Panc1 (cell line): ENCODE results near the gene DTWD1. TPM values are rescaled to one million over a fixed set of nuclear protein-coding genes. Genes with fewer than 3 reads are reported as not detected.

Source experiments
- ATAC-seq: fragments of 200-7000 bp; cut with Tn5 transposase; 2 replicates; pipeline ENCODE4 v1.9.1; 2020; ENCODE audit warnings: mild to moderate bottlenecking, moderate library complexity
- BruUV-seq: library from RNA; stranded (reverse); fragments of 400-500 nt; replicated peaks from 2 replicates; lab custom pipeline; 2021; lab: Mats Ljungman, UMichigan
- CTCF ChIA-PET: fragments of 300-600 bp; sonication (Branson Sonifier 250); formaldehyde crosslinking; loops from one replicate; lab custom pipeline; 2022; ENCODE audit warnings: antibody characterized with exemption; lab: Charles Lee
- POLR2A ChIA-PET: fragments of 300-600 bp; sonication (Branson Sonifier 250); formaldehyde crosslinking; loops from one replicate; lab custom pipeline; 2022; ENCODE audit warnings: antibody characterized with exemption; lab: Charles Lee
- DNase-seq: peaks from one replicate; pipeline ENCODE4 v3.0.0-alpha.2; 2010; ENCODE audit warnings: low read depth, low spot score
- H3K27ac ChIP-seq: 2 replicates; pipeline ENCODE4 v1.5.1; 2011; ENCODE audit warnings: mild to moderate bottlenecking, low read length, inconsistent platforms
- H3K27me3 ChIP-seq: fragments of 200-500 bp; sonication (Bioruptor generic); 2 replicates; pipeline ENCODE4 v1.6.0; 2014; ENCODE audit warnings: low read length, inconsistent platforms; ENCODE audit not compliant: control insufficient read depth, insufficient read depth
- H3K36me3 ChIP-seq: fragments of 200-500 bp; sonication (Bioruptor generic); 2 replicates; pipeline ENCODE4 v1.5.1; 2014; ENCODE audit warnings: inconsistent platforms, mild to moderate bottlenecking, low read length, moderate library complexity; ENCODE audit not compliant: control insufficient read depth, insufficient read depth
- H3K4me1 ChIP-seq: 2 replicates; pipeline ENCODE4 v1.5.1; 2011; ENCODE audit warnings: inconsistent platforms, mild to moderate bottlenecking, low read length, moderate library complexity; ENCODE audit not compliant: control insufficient read depth, insufficient read depth
- H3K4me3 ChIP-seq, 2 experiments: 2 replicates each; pipeline ENCODE4 v1.5.1; 2011 to 2012; ENCODE audit warnings: low read depth in 2 of 2, low read length in 2 of 2, mild to moderate bottlenecking in 2 of 2, inconsistent platforms in 1 of 2, moderate library complexity in 1 of 2
- H3K9me3 ChIP-seq: fragments of 200-500 bp; sonication (Bioruptor generic); 2 replicates; pipeline ENCODE4 v1.5.1; 2014; ENCODE audit warnings: low read depth, mild to moderate bottlenecking, inconsistent platforms, low read length, moderate library complexity; ENCODE audit not compliant: control insufficient read depth, insufficient read depth
- POLR2AphosphoS5 ChIP-seq: IDR thresholded peaks from 2 replicates; pipeline ENCODE4 v1.6.1; 2012; ENCODE audit warnings: mild to moderate bottlenecking, low read depth, low read length, moderate library complexity
- SIN3A ChIP-seq: IDR thresholded peaks from 2 replicates; pipeline ENCODE4 v1.6.1; 2012; ENCODE audit warnings: low read depth, mild to moderate bottlenecking, low read length, moderate library complexity, borderline replicate concordance; ENCODE audit not compliant: insufficient read depth
- TCF7L2 ChIP-seq: IDR thresholded peaks from 2 replicates; pipeline ENCODE4 v1.6.1; 2011; ENCODE audit warnings: mild to moderate bottlenecking, low read depth, low read length, inconsistent platforms
- in situ Hi-C: cut with HindIII; loops from 2 replicates; pipeline ENCODE4 v1.10.0; 2016; ENCODE audit warnings: low sequenced_read_pairs, low pct_unique_long_range_greater_than_20kb
- intact Hi-C: fragments of 100-400 bp; cut with micrococcal nuclease; formaldehyde crosslinking; loops from one replicate; pipeline ENCODE4 v1.10.0; 2022; ENCODE audit not compliant: unreplicated experiment
- total RNA-seq: library from RNA; stranded (reverse); gene quantifications from one replicate; pipeline ENCODE4 v1.2.1, GENCODE V29; 2021; ENCODE audit not compliant: unreplicated experiment
- TF ChIP-seq, protein P1 (sequence below): fragments of 450-650 bp; IDR thresholded peaks from 2 replicates; pipeline ENCODE4 v1.5.1; 2017; ENCODE audit warnings: mild to moderate bottlenecking
- TF ChIP-seq, protein P2 (sequence below), 2 experiments: IDR thresholded peaks; 2 replicates each; pipeline ENCODE4 v1.6.1; 2011 to 2012; ENCODE audit warnings: low read depth in 2 of 2, control low read depth in 1 of 2, low read length in 1 of 2, mild to moderate bottlenecking in 1 of 2, moderate library complexity in 1 of 2; ENCODE audit not compliant: insufficient read depth in 1 of 2

Gene DTWD1
- total RNA-seq, 1 experiment from 2014 or later: 19.8 TPM

DNA sequence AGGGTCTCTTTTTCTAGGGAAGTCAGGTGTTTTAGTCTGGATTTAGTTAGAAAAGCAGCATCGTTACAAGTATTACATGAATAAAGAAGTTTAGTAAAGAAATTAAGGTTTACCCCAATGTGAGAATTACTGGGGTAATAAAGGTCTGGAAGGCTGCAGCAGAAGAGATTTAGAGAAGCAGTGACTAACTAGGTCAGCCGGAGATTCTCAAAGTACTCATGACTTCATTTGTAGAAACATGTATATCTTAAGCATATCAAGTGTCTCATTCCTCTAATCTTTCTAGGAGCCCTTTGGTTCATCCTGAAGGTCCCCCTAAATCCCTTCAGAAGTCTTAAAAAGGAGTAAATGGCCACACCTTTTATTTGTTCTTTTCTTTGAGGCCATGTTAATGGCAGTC is 26.0 kb downstream of the DTWD1 start:
- intact Hi-C loops: no loop called here
- no peak overlapping the region for H3K27ac ChIP-seq
- TF ChIP-seq TCF7L2: no peak
- TF ChIP-seq, protein P1, sequence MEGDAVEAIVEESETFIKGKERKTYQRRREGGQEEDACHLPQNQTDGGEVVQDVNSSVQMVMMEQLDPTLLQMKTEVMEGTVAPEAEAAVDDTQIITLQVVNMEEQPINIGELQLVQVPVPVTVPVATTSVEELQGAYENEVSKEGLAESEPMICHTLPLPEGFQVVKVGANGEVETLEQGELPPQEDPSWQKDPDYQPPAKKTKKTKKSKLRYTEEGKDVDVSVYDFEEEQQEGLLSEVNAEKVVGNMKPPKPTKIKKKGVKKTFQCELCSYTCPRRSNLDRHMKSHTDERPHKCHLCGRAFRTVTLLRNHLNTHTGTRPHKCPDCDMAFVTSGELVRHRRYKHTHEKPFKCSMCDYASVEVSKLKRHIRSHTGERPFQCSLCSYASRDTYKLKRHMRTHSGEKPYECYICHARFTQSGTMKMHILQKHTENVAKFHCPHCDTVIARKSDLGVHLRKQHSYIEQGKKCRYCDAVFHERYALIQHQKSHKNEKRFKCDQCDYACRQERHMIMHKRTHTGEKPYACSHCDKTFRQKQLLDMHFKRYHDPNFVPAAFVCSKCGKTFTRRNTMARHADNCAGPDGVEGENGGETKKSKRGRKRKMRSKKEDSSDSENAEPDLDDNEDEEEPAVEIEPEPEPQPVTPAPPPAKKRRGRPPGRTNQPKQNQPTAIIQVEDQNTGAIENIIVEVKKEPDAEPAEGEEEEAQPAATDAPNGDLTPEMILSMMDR: no peak
- no peaks in the 10 kb centered on the region for H3K4me1 ChIP-seq
- ChIA-PET CTCF (no interaction called here), POLR2A (no interaction called here)
- no peaks in the 10 kb centered on the region for H3K27me3 ChIP-seq
- H3K9me3 ChIP-seq: no peaks in the 10 kb centered on the region
- H3K4me3 ChIP-seq: no peak overlapping the region
- ATAC-seq: no peak
- no peaks in the 10 kb centered on the region; the same call in 1 of the 2 replicates for H3K36me3 ChIP-seq
- no peak for DNase-seq
- BruUV-seq: no TSS peak
- in situ Hi-C loops: no loop called here

DNA sequence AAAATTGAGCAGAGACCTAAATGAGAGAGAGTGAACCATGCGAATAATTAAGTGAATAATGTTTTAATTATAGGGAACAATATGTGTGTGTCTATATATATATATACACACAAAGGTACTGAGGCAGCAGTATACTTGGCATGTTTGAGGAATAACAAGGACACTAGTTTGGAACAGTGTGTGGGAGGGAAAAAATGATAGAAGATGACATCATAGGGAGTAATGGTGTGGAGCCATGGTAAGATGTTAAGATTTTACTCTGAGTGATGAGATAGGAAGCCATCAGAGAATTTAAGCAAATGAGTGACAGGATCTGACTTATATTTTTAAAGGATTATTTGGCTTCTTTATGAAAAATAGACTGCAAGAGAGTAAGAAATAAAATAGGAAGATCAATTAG is 29.1 kb downstream of the DTWD1 start:
- Histone ChIP-seq H3K36me3 (no peaks in the 10 kb centered on the region), H3K27me3 (no peaks in the 10 kb centered on the region), H3K27ac (no peak overlapping the region), H3K9me3 (0 out of 2 replicates have a peak, but pooled peaks cover 6% of the 10 kb centered on the region), H3K4me3 (no peak overlapping the region), H3K4me1 (no peaks in the 10 kb centered on the region)
- TF ChIP-seq, protein P2, sequence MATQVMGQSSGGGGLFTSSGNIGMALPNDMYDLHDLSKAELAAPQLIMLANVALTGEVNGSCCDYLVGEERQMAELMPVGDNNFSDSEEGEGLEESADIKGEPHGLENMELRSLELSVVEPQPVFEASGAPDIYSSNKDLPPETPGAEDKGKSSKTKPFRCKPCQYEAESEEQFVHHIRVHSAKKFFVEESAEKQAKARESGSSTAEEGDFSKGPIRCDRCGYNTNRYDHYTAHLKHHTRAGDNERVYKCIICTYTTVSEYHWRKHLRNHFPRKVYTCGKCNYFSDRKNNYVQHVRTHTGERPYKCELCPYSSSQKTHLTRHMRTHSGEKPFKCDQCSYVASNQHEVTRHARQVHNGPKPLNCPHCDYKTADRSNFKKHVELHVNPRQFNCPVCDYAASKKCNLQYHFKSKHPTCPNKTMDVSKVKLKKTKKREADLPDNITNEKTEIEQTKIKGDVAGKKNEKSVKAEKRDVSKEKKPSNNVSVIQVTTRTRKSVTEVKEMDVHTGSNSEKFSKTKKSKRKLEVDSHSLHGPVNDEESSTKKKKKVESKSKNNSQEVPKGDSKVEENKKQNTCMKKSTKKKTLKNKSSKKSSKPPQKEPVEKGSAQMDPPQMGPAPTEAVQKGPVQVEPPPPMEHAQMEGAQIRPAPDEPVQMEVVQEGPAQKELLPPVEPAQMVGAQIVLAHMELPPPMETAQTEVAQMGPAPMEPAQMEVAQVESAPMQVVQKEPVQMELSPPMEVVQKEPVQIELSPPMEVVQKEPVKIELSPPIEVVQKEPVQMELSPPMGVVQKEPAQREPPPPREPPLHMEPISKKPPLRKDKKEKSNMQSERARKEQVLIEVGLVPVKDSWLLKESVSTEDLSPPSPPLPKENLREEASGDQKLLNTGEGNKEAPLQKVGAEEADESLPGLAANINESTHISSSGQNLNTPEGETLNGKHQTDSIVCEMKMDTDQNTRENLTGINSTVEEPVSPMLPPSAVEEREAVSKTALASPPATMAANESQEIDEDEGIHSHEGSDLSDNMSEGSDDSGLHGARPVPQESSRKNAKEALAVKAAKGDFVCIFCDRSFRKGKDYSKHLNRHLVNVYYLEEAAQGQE (IDR thresholded peaks at IDR 0.05; ENCODE audit: insufficient read depth in 1 of 2, low read depth in 2 of 2, low read length in 1 of 2): no peak
- no peak for TF ChIP-seq TCF7L2
- no peak for TF ChIP-seq POLR2AphosphoS5
- TF ChIP-seq, protein P1: no peak
- no peak for TF ChIP-seq SIN3A
- BruUV-seq: no TSS peak
- CTCF ChIA-PET: no interaction called here
- intact Hi-C loops: no loop called here
- no peak for DNase-seq
- POLR2A ChIA-PET: no interaction called here
- ATAC-seq: no peak
- in situ Hi-C loops: no loop called here
